HG02852 (cell line): Measurements from ENCODE around the gene KCNK5.

Experiments
- ATAC-seq: cut with Tn5 transposase; IDR thresholded peaks from one replicate; pipeline ENCODE4 v1.9.1; 2021; ENCODE audit warnings: mild to moderate bottlenecking, moderate library complexity; ENCODE audit not compliant: unreplicated experiment

The KCNK5 gene

DNA sequence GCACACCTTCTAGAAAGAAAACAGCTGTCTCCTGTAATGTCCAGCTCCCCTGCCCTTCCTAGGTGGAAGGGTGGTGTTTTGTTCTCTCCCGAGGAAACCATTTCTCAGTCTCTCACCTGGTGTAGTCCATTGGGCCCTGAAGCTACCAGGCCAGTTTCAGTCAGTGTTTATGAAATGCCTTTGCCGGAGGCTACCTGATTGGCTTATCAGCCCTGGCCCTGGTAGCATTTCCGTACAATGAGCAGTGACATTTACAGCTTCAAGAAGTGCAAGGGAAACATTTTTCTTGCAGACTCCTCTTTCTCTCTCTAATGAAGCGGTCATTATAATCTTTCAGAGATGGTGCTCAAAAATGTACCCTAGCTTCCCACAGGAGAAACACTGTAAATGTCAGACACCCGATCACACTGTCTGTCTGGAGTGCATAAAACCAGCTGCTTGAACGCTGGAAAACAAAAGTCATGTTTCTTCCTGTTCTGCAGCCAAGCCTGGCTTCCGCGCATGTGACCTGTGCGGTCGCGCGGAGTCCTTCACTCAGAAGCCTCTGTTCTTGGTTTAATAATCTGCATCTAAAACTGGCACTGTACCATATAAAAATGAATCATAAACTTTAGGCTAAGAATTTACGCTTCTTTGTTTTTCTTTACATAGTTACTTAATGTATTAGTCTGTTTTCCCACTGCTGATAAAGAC is 85.9 kb downstream of the KCNK5 start:
- no peak for ATAC-seq

DNA sequence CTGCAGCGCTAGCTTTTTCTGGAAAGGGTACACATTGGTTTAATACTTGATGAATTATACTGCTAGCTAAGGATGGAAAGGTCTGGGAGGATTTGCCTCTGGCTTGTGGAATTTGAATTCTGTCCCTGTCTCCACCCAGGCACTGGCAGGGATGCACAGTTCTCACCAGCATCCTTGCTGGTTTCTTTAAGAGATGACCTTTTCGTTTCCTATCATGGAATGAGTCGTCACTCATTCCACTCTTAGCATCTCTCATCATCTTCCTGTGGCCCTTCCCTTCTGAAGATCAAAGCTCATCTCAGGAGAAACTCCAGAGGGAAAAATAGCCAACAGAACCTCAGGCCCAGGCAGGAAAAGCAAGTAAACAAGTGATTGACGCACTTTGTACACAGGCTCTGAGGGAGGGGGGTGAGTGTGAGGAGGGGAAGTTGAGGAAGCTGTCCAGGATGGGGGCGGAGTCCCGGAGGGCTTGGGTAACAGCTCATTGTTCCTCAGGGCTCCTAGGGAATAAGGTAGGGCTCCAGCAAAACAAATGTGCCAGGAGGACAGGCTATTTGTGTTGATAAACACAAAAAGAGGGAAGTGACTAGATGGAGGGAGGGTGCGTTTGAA is 88.6 kb downstream of the KCNK5 start:
- ATAC-seq: no peak
